GM18498 (cell line): ENCODE measurements around the gene GRIA3.
"Not testable (repeated sequence)": the region's sequence is repeated elsewhere in the genome, so short reads cannot be mapped to it uniquely, and the experiment has no call there.

ENCODE experiments used
- ATAC-seq: cut with Tn5 transposase; IDR thresholded peaks from one replicate; pipeline ENCODE4 v1.9.1; 2021; ENCODE audit warnings: mild to moderate bottlenecking, moderate library complexity; ENCODE audit not compliant: unreplicated experiment

Gene GRIA3

GRCh38 chrX:123271902-123272301, 87.8 kb downstream of the GRIA3 start:
- ATAC-seq, result no peak

- no peak for ATAC-seq
Observed at GRCh38 chrX:123272630-123273029, 88.6 kb downstream of the GRIA3 start.

DNA sequence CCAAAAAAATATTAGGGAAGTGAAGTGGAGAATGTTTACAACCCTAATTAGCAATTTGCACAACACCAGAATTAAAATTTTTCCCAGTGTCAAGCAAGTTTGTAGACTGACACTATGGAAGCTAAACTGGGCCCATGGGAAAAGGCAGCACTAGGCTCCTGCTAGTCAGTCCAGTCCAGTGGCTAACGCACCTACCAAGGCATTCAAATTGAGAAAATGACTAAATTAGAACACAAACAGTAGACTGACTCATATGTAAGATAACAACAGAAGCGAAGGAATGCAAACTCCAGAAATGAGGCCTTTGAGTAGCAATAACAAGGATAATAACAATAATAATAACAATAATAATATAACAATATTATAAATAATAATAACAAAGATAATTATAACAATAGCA, 90.7 kb downstream of the GRIA3 start:
- ATAC-seq, result no peak

- no peak for ATAC-seq
Observed at GRCh38 chrX:123277347-123277746, 93.3 kb downstream of the GRIA3 start.

GRCh38 chrX:123277821-123278220, 93.7 kb downstream of the GRIA3 start:
- no peak for ATAC-seq

DNA sequence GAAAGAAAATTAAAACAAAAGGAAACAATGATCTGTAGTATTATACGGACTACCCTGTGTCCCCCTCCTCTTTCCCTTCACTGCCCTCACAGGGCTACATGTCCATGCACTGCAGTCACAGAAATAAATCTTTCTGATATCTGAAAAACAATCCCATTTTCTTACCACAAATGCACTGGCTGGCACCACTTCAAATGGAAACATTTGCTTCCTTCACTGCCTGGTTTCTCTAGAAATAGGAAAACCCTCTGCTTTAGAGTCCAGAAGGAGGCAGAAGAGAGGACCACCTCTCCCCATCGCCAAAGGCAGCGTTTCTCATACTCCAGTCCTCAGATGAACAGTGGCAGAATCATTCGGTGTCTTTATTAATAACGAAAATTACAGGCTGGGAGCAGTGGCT, 98.2 kb downstream of the GRIA3 start:
- no peak for ATAC-seq

DNA sequence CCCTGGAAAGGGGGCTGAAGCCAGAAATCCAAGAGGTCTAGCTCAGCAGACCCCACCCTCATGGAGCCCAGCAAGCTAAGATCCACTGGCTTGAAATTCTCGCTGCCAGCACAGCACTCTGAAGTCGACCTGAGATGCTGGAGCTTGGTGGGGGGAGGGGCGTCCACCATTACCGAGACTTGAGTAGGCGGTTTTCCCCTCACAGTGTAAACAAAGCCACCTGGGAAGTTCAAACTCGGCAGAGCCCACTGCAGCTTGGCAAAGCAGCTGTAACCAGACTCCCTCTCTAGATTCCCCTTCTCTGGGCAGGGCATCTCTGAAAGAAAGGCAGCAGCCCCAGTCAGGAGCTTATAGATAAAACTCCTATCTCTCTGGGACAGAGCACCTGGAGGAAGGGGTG, 99.3 kb downstream of the GRIA3 start:
- ATAC-seq, result not testable (repeated sequence)

DNA sequence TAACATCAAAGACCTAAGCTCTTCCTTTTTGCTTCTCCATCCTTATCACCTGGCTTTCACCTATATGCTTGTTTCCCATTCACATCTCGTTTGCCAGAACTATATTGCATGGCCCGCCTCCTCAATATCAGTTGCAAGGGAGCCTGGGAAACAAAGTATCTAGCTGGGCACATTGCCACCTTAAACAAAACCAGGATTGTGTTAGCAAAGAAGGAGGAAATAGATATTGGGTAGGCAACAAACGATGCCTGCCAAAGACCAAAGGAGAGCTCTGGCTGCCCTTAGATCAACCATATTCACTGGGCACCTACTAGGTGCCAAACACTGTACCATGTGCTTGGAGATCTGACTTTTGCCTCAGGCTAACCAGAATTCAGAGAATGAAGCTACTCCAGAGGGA, 107.5 kb downstream of the GRIA3 start:
- ATAC-seq, result no peak

DNA sequence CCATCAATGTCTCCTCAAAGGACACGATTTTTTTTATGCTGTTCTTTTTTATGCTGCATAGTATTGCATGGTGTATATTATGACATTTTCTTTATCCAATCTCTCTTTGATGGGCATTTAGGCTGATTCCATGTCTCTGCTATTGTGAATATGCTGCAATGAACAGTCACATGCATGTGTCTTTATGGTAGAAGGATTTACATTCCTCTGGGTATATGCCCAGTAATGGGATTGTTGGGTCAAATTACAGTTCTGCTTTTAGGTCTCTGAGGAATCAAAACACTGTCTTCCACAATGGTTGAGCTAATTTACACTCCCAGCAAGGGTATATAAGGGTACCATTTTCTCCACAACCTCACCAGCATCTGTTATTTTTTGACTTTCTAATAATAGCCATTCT, 113.9 kb downstream of the GRIA3 start:
- ATAC-seq, result no peak

GRCh38 chrX:123303429-123303828, 119.4 kb downstream of the GRIA3 start:
- no peak for ATAC-seq

DNA sequence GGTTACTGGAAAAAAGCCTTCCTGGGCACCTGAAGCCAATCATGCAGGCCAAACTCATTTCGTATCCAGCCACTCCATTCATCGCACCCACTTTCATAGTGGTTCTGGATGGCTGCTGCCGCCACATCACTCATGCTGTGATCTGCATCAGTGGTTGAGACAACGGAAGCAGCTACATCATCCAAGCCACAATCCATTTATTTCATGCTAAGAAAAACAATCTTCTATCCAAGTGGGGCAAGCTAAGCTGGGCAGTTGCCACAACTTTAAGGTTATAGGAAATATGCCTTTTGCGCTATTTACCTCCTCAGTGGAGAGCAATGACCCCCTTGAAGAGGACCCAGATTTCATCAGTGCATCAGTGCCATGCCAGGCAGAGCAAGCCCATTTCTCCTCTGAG, 124.6 kb downstream of the GRIA3 start:
- no peak for ATAC-seq

GRCh38 chrX:123310112-123310511, 126.0 kb downstream of the GRIA3 start:
- no peak for ATAC-seq

DNA sequence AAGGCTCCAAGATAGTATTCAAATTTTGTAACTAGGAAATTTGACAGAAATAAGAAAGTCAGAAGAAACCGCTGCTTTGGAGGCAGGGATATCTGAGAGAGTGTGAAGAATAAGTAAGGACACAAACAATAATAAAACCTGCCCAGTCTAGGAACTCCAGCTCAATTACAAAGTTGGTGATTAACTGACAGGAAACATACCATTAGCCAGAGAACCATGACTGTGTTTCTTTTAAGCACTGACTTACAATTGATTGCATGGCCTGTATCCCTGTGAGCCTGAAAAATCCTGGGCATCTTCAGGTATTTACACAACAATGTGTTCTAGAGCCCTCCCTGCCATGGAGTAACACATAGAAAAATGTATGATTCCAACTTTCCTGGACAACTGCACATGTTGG, 127.4 kb downstream of the GRIA3 start:
- ATAC-seq, result no peak

DNA sequence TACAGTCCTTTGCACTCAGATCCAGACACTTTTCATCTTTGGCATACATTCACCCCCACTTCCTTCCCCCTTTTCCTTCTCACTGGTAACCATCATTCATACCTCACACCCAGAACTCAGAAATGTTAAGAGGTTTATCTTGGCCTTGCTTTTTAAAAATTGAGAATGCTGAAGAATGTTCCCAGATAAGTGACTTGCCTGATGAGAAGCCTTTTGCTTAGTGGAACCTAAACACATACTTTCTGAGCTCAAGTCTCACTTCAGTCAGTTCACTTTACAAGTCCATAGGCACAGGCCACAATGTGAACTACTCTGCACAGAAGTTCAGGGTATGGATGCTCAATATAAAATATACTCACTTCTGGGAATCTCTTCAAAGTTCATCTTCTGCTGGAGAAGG, 129.4 kb downstream of the GRIA3 start:
- ATAC-seq, result no peak

GRCh38 chrX:123320622-123321021, 136.5 kb downstream of the GRIA3 start:
- ATAC-seq, result no peak

DNA sequence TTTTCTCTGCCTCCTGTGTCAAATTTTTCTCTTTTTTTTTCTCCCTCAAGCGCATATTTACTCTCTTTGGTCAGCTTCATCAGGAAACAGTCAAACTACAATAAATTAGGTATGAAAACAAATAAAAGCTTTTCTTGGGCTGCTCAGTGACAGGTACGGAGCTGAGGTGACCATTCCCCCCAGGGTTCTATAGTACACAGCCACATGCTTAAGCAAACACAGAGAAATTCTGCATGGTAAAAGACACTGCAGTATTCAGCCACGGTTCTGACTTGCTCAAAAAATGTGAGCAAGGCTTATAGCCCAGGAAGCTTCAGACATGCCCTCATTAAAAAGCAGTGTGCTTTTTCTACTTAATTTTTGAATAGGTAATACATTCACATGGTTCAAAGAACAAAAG, 138.5 kb downstream of the GRIA3 start:
- no peak for ATAC-seq

- ATAC-seq, result no peak
Observed at GRCh38 chrX:123324625-123325024, 140.5 kb downstream of the GRIA3 start.

DNA sequence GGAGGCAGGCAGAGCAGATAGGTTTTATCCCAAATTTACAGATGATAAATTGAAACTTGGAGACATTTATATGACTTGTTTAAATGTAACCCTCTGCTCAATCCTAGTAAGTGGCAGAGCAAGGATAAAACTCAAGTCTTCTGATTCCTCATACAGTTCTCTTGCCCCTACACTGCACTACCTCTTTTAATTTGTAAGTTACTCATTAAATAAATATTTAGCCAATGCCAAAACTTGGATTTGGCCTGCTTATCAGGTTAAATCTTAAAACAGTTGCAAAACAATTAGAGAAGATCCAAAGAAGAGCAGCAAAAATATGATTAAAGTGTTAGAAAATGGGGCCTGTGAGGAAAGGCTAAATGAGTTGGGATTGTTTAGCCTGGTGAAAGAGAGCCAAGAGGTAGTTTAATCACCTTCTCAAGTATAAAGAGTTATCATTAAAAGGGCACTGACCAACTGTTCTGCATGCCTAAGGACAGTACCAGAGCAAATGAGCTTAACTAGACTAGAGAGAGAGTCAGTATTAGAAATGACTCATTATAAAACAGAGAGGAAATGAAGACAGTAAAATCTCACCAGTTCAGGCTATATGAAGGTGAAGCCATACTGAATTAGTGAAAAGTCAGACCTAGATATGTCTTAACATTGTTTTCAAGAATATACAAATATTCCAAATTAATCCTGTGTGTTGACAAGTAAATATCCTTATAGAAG, 146.3 kb downstream of the GRIA3 start:
- ATAC-seq, result peak; percentile 84

- peak; percentile 50 for ATAC-seq
Observed at GRCh38 chrX:123331349-123331748, 147.3 kb downstream of the GRIA3 start.

GRCh38 chrX:123331859-123332258, 147.8 kb downstream of the GRIA3 start:
- ATAC-seq, result peak; percentile 59

DNA sequence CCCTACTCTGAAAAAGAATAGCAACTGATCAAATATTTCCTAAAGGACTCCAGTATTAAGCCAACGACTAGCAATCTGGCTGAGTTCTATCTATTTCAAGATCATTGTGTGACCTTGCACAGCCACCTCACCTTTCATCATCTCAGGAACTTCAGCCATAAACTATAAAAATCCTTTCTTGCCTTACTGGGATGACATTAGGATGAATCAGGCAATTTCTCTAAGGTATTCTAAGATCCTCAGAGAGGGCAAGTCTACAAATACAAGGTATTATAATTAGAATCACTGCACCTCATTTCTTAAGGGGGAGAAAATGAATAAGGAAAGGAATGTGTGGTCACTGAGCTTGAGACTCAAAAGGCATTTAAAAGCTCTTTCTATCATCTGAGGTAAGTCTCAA, 152.6 kb downstream of the GRIA3 start:
- no peak for ATAC-seq

DNA sequence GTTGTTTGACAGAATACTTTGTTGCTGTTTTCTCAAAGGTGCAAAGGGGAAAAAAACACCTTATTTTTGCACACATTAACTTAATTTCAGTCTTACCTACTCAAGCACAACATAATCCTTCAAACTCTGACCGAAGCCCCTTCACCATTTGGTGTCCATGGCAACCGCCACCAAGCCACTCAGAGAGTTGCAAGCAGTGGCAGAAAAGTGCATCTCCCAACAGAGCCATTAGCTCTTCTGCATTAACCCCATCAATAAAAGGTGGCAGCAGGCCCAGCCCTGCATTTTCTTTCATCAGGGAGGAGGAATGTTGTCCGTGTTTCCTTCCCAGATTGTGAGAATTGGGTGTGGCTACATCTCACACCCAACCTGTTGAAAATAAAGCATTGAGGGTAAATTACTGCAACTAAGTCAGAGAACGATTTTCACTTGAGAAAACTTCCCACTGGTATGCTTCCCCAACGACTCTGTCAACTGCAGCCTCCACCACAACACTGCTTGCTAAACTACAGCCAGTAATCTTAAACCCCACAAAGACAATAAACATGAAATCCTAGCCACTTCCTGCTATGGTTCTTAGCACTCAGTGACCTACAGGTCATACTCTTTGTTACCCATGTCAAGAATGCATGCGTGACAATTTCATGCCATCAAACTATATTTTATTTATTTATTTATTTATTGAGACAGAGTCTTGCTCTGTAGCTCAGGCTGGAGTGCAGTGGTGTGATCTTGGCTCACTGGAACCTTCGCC, 154.0 kb downstream of the GRIA3 start:
- no peak for ATAC-seq
